GM12801 (cell line): ENCODE results near the gene SLAIN2.

Experiments used
- CTCF ChIP-seq: IDR thresholded peaks from one replicate; pipeline ENCODE4 v1.5.1; 2011; ENCODE audit warnings: control low read depth; ENCODE audit not compliant: insufficient read length; ENCODE audit errors: extremely low read depth

The SLAIN2 gene

GRCh38 chr4:48370260-48371134 is 29.2 kb downstream of the SLAIN2 start:
- TF ChIP-seq CTCF: no peak

- TF ChIP-seq CTCF: no peak
These were observed 30.9 kb downstream of the SLAIN2 start for GRCh38 chr4:48372272-48372671.

- TF ChIP-seq CTCF: no peak
These were observed 34.4 kb downstream of the SLAIN2 start for GRCh38 chr4:48375651-48376304.

- no peak for TF ChIP-seq CTCF
These were observed 38.4 kb downstream of the SLAIN2 start for GRCh38 chr4:48379587-48380180.

GRCh38 chr4:48380583-48381167 is 39.3 kb downstream of the SLAIN2 start:
- TF ChIP-seq CTCF: no peak

GRCh38 chr4:48388525-48389154 is 47.3 kb downstream of the SLAIN2 start:
- TF ChIP-seq CTCF: no peak

GRCh38 chr4:48396043-48396442 is 54.7 kb downstream of the SLAIN2 start:
- TF ChIP-seq CTCF: no peak
